GM23338 (cell line): ENCODE data around the gene RELCH. TPM values are rescaled to one million over a fixed set of nuclear protein-coding genes. Genes with fewer than 3 reads are reported as not detected.

Source experiments
- ATAC-seq: fragments of 200-7000 bp; cut with Tn5 transposase; 3 replicates; pipeline ENCODE4 v1.9.1; 2020
- DNase-seq: peaks from one replicate; pipeline ENCODE4 v3.0.0-alpha.2; 2015; ENCODE audit warnings: low spot score
- H2AFZ ChIP-seq: fragments of 200-600 bp; sonication (generic); 2 replicates; pipeline ENCODE4 v1.8.0; 2016; ENCODE audit warnings: antibody characterized with exemption, mild to moderate bottlenecking, moderate library complexity
- H3F3A ChIP-seq: fragments of 200-600 bp; sonication (generic); replicated peaks from 2 replicates; pipeline ENCODE4 v1.8.0; 2017; ENCODE audit warnings: antibody characterized with exemption, mixed run types, low read depth
- H3K27ac ChIP-seq: fragments of 200-600 bp; sonication (generic); 2 replicates; pipeline ENCODE4 v1.6.1; 2016; ENCODE audit warnings: low read depth
- H3K27me3 ChIP-seq: fragments of 200-600 bp; sonication (generic); 2 replicates; pipeline ENCODE4 v1.8.0; 2016; ENCODE audit warnings: mild to moderate bottlenecking, mixed run types, moderate library complexity; ENCODE audit not compliant: insufficient read depth
- H3K36me3 ChIP-seq: fragments of 200-600 bp; sonication (generic); 2 replicates; pipeline ENCODE4 v1.8.0; 2016; ENCODE audit warnings: mild to moderate bottlenecking; ENCODE audit not compliant: insufficient read depth
- H3K4me1 ChIP-seq: fragments of 200-600 bp; sonication (generic); 2 replicates; pipeline ENCODE4 v1.8.0; 2016; ENCODE audit warnings: mild to moderate bottlenecking, moderate library complexity; ENCODE audit not compliant: insufficient read depth
- H3K4me2 ChIP-seq: fragments of 200-600 bp; sonication (generic); 2 replicates; pipeline ENCODE4 v1.7.1; 2017; ENCODE audit warnings: mixed run types
- H3K4me3 ChIP-seq: fragments of 200-600 bp; sonication (generic); 2 replicates; pipeline ENCODE4 v1.6.1; 2016; ENCODE audit warnings: mixed run types
- H3K79me2 ChIP-seq: fragments of 200-600 bp; sonication (generic); replicated peaks from 2 replicates; pipeline ENCODE4 v1.8.0; 2017; ENCODE audit warnings: mild to moderate bottlenecking; ENCODE audit not compliant: insufficient read depth
- H3K9me2 ChIP-seq: fragments of 200-600 bp; sonication (generic); 2 replicates; pipeline ENCODE4 v1.8.0; 2017; ENCODE audit not compliant: insufficient read depth
- H4K20me1 ChIP-seq: fragments of 200-600 bp; sonication (generic); replicated peaks from 2 replicates; pipeline ENCODE4 v1.8.0; 2017; ENCODE audit warnings: mild to moderate bottlenecking; ENCODE audit not compliant: insufficient read depth
- H3K27ac Mint-ChIP-seq: 2 replicates; pipeline ENCODE4 v1.8.0; 2020; ENCODE audit warnings: inconsistent platforms, mild to moderate bottlenecking, moderate library complexity, mixed read lengths
- H3K27me3 Mint-ChIP-seq: 3 replicates; pipeline ENCODE4 v1.8.0; 2022; ENCODE audit warnings: low read depth, mild to moderate bottlenecking, moderate library complexity, mixed read lengths, inconsistent platforms; ENCODE audit not compliant: insufficient read depth, poor library complexity
- H3K36me3 Mint-ChIP-seq: 3 replicates; pipeline ENCODE4 v1.8.0; 2021; ENCODE audit warnings: low read depth, mild to moderate bottlenecking, inconsistent platforms, moderate library complexity, mixed read lengths
- H3K4me1 Mint-ChIP-seq: 3 replicates; pipeline ENCODE4 v1.8.0; 2020; ENCODE audit warnings: mild to moderate bottlenecking, inconsistent platforms, mixed read lengths
- H3K4me3 Mint-ChIP-seq: 3 replicates; pipeline ENCODE4 v1.8.0; 2021; ENCODE audit warnings: moderate library complexity, mild to moderate bottlenecking, inconsistent platforms, mixed read lengths
- H3K9me3 Mint-ChIP-seq: 3 replicates; pipeline ENCODE4 v1.8.0; 2020; ENCODE audit warnings: moderate library complexity, mild to moderate bottlenecking, inconsistent platforms, mixed read lengths
- CREB1 ChIP-seq: fragments of 250-450 bp; sonication (Bioruptor Pico); IDR thresholded peaks from 2 replicates; pipeline ENCODE4 v1.5.0; 2020; ENCODE audit warnings: low read depth, mild to moderate bottlenecking, moderate library complexity
- CTCF ChIP-seq, 2 experiments: fragments of 200-600 bp in 1 of 2; sonication (generic) in 1 of 2; conservative IDR thresholded peaks; 2 replicates each; pipeline versions ENCODE4 v1.5.1 to v1.6.1; 2016 to 2017; ENCODE audit warnings: antibody characterized with exemption in 2 of 2, low read depth in 2 of 2, mild to moderate bottlenecking in 2 of 2, moderate library complexity in 1 of 2
- ETS1 ChIP-seq: IDR thresholded peaks from 2 replicates; pipeline ENCODE4 v1.6.1; 2016; ENCODE audit warnings: antibody characterized with exemption
- EZH2 ChIP-seq: fragments of 200-600 bp; sonication (generic); IDR thresholded peaks from one replicate; pipeline ENCODE4 v1.8.0; 2017; ENCODE audit warnings: antibody characterized with exemption, mild to moderate bottlenecking, low read depth; ENCODE audit not compliant: unreplicated experiment
- EZH2phosphoT487 ChIP-seq: fragments of 200-600 bp; sonication (generic); IDR thresholded peaks from one replicate; pipeline ENCODE4 v1.8.1; 2018; ENCODE audit warnings: antibody characterized with exemption; ENCODE audit not compliant: unreplicated experiment
- JUNB ChIP-seq: IDR thresholded peaks from one replicate; pipeline ENCODE4 v1.6.1; 2016; ENCODE audit warnings: antibody characterized with exemption; ENCODE audit not compliant: unreplicated experiment
- NANOG ChIP-seq: IDR thresholded peaks from 2 replicates; pipeline ENCODE4 v1.6.1; 2016; ENCODE audit warnings: antibody characterized with exemption, borderline replicate concordance
- POLR2AphosphoS5 ChIP-seq: IDR thresholded peaks from 2 replicates; pipeline ENCODE4 v1.6.1; 2016; ENCODE audit warnings: antibody characterized with exemption, low read depth
- REST ChIP-seq: IDR thresholded peaks from one replicate; pipeline ENCODE4 v1.6.1; 2018; ENCODE audit warnings: antibody characterized with exemption; ENCODE audit not compliant: unreplicated experiment
- ZNF114 ChIP-seq: fragments of 250-450 bp; sonication (Bioruptor Pico); IDR thresholded peaks from 2 replicates; pipeline ENCODE4 v1.5.0; 2020; ENCODE audit warnings: mild to moderate bottlenecking, moderate library complexity
- ZNF331 ChIP-seq: fragments of 250-450 bp; sonication (Bioruptor Pico); IDR thresholded peaks from 2 replicates; pipeline ENCODE4 v1.5.0; 2020; ENCODE audit warnings: low read depth, mild to moderate bottlenecking, moderate library complexity
- polyA plus RNA-seq: library from polyadenylated mRNA; unstranded; fragments of >200 nt; fragmentation: Nextera tagmentation; extraction: Ambion mirVana; gene quantifications from 2 replicates; pipeline ENCODE4 v1.2.1, GENCODE V29; 2016
- total RNA-seq: library from RNA; depleted of rRNA; stranded (reverse); fragments of >200 nt; shearing (Covaris generic); gene quantifications from 2 replicates; pipeline ENCODE4 v1.2.3, GENCODE V29; 2014

RELCH gene
- total and polyA plus RNA-seq, 2 experiments from 2014 or later: 8.8 to 56.4 TPM

- Histone ChIP-seq H3F3A (no peaks in the 10 kb centered on the region), H4K20me1 (no peaks in the 10 kb centered on the region; the same call in 1 of the 2 replicates), H3K27me3 (no peaks in the 10 kb centered on the region), H2AFZ (no peak overlapping the region), H3K9me2 (no peaks in the 10 kb centered on the region), H3K4me1 (no peaks in the 10 kb centered on the region), H3K27ac (no peak overlapping the region), H3K4me2 (no peak overlapping the region), H3K79me2 (no peaks in the 10 kb centered on the region), H3K36me3 (0 out of 2 replicates have a peak, but pooled peaks cover 4% of the 10 kb centered on the region), H3K4me3 (no peak overlapping the region)
- ATAC-seq (no peak), DNase-seq (no peak)
- Mint-ChIP-seq H3K4me3 (no peak overlapping the region), H3K4me1 (no peaks in the 10 kb centered on the region), H3K9me3 (no peaks in the 10 kb centered on the region), H3K27me3 (no peaks in the 10 kb centered on the region), H3K36me3 (peaks cover 20% of the 10 kb centered on the region; the same call in 2 of the 3 replicates), H3K27ac (no peak overlapping the region)
- TF ChIP-seq EZH2phosphoT487: no peak
- no peak for TF ChIP-seq ZNF331 (CRISPR knock-in tag)
- TF ChIP-seq JUNB: no peak
- no peak for TF ChIP-seq NANOG
- TF ChIP-seq ZNF114: no peak
- TF ChIP-seq REST: no peak
- no peak for TF ChIP-seq CREB1 (CRISPR knock-in tag)
- no peak for TF ChIP-seq POLR2AphosphoS5
- no peak for TF ChIP-seq CTCF (conservative IDR thresholded peaks at IDR 0.05; ENCODE audit: low read depth in 2 of 2)
These were observed 98.2 kb downstream of the RELCH start for GRCh38 chr18:62285281-62285680.

- Histone ChIP-seq H3K9me2 (no peaks in the 10 kb centered on the region), H3K27me3 (no peaks in the 10 kb centered on the region), H3K36me3 (0 out of 2 replicates have a peak, but pooled peaks cover 7% of the 10 kb centered on the region), H3F3A (no peaks in the 10 kb centered on the region), H3K4me2 (no peak overlapping the region), H3K27ac (no peak overlapping the region), H3K4me3 (no peak overlapping the region), H4K20me1 (no peaks in the 10 kb centered on the region; the same call in 1 of the 2 replicates), H2AFZ (no peak overlapping the region), H3K79me2 (no peaks in the 10 kb centered on the region), H3K4me1 (no peaks in the 10 kb centered on the region)
- no peak for DNase-seq
- no peaks in the 10 kb centered on the region for H3K4me1 Mint-ChIP-seq
- peaks cover 6% of the 10 kb centered on the region; the same call in 2 of the 3 replicates for H3K36me3 Mint-ChIP-seq
- H3K27me3 Mint-ChIP-seq: no peaks in the 10 kb centered on the region
- H3K9me3 Mint-ChIP-seq: no peaks in the 10 kb centered on the region
- no peak for ATAC-seq
- no peak overlapping the region for H3K4me3 Mint-ChIP-seq
- H3K27ac Mint-ChIP-seq: no peak overlapping the region
- no peak for TF ChIP-seq JUNB
- no peak for TF ChIP-seq EZH2
- no peak for TF ChIP-seq ETS1
These were observed 101.0 kb downstream of the RELCH start for GRCh38 chr18:62287781-62288664.
